ENCODE data around the gene APBB2. TPM values are rescaled to one million over a fixed set of nuclear protein-coding genes. Genes with fewer than 3 reads are reported as not detected.

APBB2 gene
- total and polyA plus RNA-seq, 7 experiments from 2014 or later: 0.42 to 1.5 (median 0.59) TPM; not detected in 2

- H3K4me3 ChIP-seq (ENCODE audit: low read length): no peak overlapping the region
- peaks cover 2 to 16% (median 7%) of the 10 kb centered on the region in 5 donors for H3K27me3 Mint-ChIP-seq
- no peak overlapping the region for H3K27ac ChIP-seq (ENCODE audit: low read depth, low read length)
- H3K27ac Mint-ChIP-seq: no peak overlapping the region
- H3K4me1 ChIP-seq (ENCODE audit: control insufficient read depth in 2 of 2, insufficient read depth in 2 of 2, low read length in 2 of 2): no peaks in the 10 kb centered on the region
- no peak for DNase-seq
- intact Hi-C loops (cut with micrococcal nuclease): no loop called here
- H3K36me3 Mint-ChIP-seq: no peaks in the 10 kb centered on the region
- no peak for ATAC-seq
- H3K9me3 Mint-ChIP-seq: peaks cover 0 to 2% (median 0%) of the 10 kb centered on the region in 11 donors
- no peaks in the 10 kb centered on the region for H3K4me1 Mint-ChIP-seq
- no peaks in the 10 kb centered on the region for H3K27me3 ChIP-seq (ENCODE audit: control insufficient read depth in 2 of 2, insufficient read depth in 2 of 2, low read length in 2 of 2)
- H3K4me3 Mint-ChIP-seq: no peak overlapping the region
- no peaks in the 10 kb centered on the region for H3K36me3 ChIP-seq (ENCODE audit: control insufficient read depth in 2 of 3, insufficient read depth in 3 of 3, low read length in 3 of 3)
- CTCF ChIA-PET: no interaction called here
- no peaks in the 10 kb centered on the region for H3K9me3 ChIP-seq (ENCODE audit: control insufficient read depth in 2 of 3, low read length in 3 of 3)
- POLR2A ChIA-PET: no interaction called here
These were observed 277.1 kb downstream of the APBB2 start for GRCh38 chr4:40937140-40937725.

DNA sequence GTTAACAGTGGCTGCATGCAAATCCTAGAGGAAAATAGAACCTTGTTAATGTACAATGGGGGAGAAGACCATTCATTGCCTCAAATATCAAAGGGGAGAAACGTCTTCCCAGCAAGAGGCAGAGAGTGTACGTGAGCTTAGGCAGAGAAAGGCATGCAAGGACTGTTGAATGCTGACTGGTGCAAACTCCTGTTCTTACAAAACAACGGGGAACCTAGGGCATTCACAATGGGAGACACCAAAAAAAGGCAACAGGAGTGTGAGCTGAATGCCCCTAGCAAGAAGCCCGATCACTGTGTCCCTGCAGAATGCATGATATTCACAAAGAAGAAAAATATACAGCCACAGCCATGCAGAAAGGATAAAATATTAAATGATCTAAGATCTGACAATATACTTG is 279.7 kb downstream of the APBB2 start:
- CTCF ChIA-PET: no interaction called here
- POLR2A ChIA-PET: no interaction called here

DNA sequence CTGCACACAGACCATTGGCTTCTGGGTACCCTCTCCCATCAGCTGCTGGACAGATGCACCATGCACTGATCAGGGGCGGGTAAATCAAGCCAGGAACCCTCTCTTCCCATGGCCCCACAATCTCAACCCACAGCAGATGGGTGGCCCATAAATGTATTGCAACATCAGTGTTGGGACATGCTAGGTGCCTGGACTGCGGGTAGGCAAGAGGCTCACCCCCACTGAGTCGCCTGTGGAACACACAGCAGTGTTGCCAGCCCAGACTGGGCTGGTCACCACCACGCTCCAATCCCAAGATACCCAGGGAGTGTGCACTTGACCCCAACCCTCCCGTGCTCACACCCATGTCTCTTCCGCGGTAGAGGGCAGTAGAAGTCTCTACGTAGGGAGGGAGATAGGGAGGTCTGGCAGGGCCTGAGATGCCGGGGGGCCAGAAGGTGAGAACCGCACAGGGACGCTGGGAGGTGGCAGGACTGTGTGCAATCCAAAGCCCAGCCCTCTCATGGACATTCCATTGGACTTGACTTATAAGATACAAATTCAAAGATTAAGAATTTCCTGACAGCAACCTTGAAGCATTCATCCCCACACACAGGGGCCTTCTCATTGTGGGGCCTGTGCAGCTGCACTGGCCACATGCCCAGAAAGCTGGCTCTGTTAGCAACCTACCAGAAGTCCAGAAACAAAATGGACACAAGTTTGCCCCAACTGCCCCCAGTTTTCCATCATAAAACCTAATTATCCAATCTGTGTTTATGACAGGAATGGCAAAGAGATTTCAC is 280.9 kb downstream of the APBB2 start:
- H3K9me3 Mint-ChIP-seq: no peaks in the 10 kb centered on the region
- Histone ChIP-seq H3K4me1 (ENCODE audit: control insufficient read depth in 2 of 2, insufficient read depth in 2 of 2, low read length in 2 of 2) (no peaks in the 10 kb centered on the region), H3K27ac (ENCODE audit: low read depth, low read length) (no peak overlapping the region), H3K36me3 (ENCODE audit: control insufficient read depth in 2 of 3, insufficient read depth in 3 of 3, low read length in 3 of 3) (no peaks in the 10 kb centered on the region), H3K4me3 (ENCODE audit: low read length) (no peak overlapping the region), H3K27me3 (ENCODE audit: control insufficient read depth in 2 of 2, insufficient read depth in 2 of 2, low read length in 2 of 2) (no peaks in the 10 kb centered on the region), H3K9me3 (ENCODE audit: control insufficient read depth in 2 of 3, low read length in 3 of 3) (no peaks in the 10 kb centered on the region)
- POLR2A ChIA-PET: no interaction called here
- no peaks in the 10 kb centered on the region for H3K36me3 Mint-ChIP-seq
- no peaks in the 10 kb centered on the region for H3K4me1 Mint-ChIP-seq
- peaks cover 0 to 21% (median 9%) of the 10 kb centered on the region in 5 donors for H3K27me3 Mint-ChIP-seq
- CTCF ChIA-PET: no interaction called here
- intact Hi-C loops (cut with micrococcal nuclease): no loop called here
- ATAC-seq (no peak), DNase-seq (no peak)
- H3K4me3 Mint-ChIP-seq: no peak overlapping the region
- no peak overlapping the region for H3K27ac Mint-ChIP-seq

More for the DNA sequence above, 279.7 kb downstream of the APBB2 start:
- Mint-ChIP-seq H3K36me3 (no peaks in the 10 kb centered on the region), H3K4me1 (no peaks in the 10 kb centered on the region), H3K9me3 (no peaks in the 10 kb centered on the region), H3K27me3 (peaks cover 0 to 21% (median 9%) of the 10 kb centered on the region in 5 donors), H3K4me3 (no peak overlapping the region), H3K27ac (no peak overlapping the region)
- H3K27me3 ChIP-seq (ENCODE audit: control insufficient read depth in 2 of 2, insufficient read depth in 2 of 2, low read length in 2 of 2): no peaks in the 10 kb centered on the region
- intact Hi-C loops (cut with micrococcal nuclease): no loop called here
- no peak overlapping the region for H3K4me3 ChIP-seq (ENCODE audit: low read length)
- ATAC-seq (no peak), DNase-seq (no peak)
- no peaks in the 10 kb centered on the region for H3K4me1 ChIP-seq (ENCODE audit: control insufficient read depth in 2 of 2, insufficient read depth in 2 of 2, low read length in 2 of 2)
- no peak overlapping the region for H3K27ac ChIP-seq (ENCODE audit: low read depth, low read length)
- no peaks in the 10 kb centered on the region for H3K36me3 ChIP-seq (ENCODE audit: control insufficient read depth in 2 of 3, insufficient read depth in 3 of 3, low read length in 3 of 3)
- H3K9me3 ChIP-seq (ENCODE audit: control insufficient read depth in 2 of 3, low read length in 3 of 3): no peaks in the 10 kb centered on the region

DNA sequence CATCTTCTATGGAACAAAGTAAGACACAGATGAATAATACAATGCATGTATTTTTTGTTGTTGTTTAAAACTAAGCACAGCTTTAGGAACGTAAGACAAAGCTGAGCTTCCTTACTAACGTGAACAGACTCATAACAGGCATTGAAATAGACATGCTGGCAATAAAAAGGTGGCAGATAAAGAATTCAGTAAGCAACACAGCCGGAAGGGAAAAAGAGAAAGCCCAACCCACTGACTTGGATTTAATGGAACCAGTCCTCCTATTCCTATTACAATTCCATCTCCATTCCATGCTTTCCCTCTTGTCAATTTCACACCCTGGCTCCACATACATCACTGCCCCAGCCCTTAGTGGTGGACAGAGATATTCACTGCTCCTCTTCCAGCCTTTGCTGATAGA is 282.5 kb downstream of the APBB2 start:
- H3K9me3 ChIP-seq (ENCODE audit: control insufficient read depth in 2 of 3, low read length in 3 of 3): no peaks in the 10 kb centered on the region
- intact Hi-C loops (cut with micrococcal nuclease): no loop called here
- no peaks in the 10 kb centered on the region for H3K4me1 ChIP-seq (ENCODE audit: control insufficient read depth in 2 of 2, insufficient read depth in 2 of 2, low read length in 2 of 2)
- Mint-ChIP-seq H3K27ac (no peak overlapping the region), H3K27me3 (peaks cover 11 to 29% (median 15%) of the 10 kb centered on the region in 5 donors), H3K36me3 (no peaks in the 10 kb centered on the region), H3K4me1 (peaks cover 0 to 6% (median 0%) of the 10 kb centered on the region in 7 donors), H3K4me3 (no peak overlapping the region), H3K9me3 (no peaks in the 10 kb centered on the region)
- POLR2A ChIA-PET: no interaction called here
- no peak overlapping the region for H3K4me3 ChIP-seq (ENCODE audit: low read length)
- CTCF ChIA-PET: no interaction called here
- H3K36me3 ChIP-seq (ENCODE audit: control insufficient read depth in 2 of 3, insufficient read depth in 3 of 3, low read length in 3 of 3): no peaks in the 10 kb centered on the region
- ATAC-seq: no peak
- no peak overlapping the region for H3K27ac ChIP-seq (ENCODE audit: low read depth, low read length)
- no peak for DNase-seq
- H3K27me3 ChIP-seq (ENCODE audit: control insufficient read depth in 2 of 2, insufficient read depth in 2 of 2, low read length in 2 of 2): peaks cover 0 to 4% of the 10 kb centered on the region in 2 donors

- CTCF ChIA-PET: no interaction called here
- POLR2A ChIA-PET: no interaction called here
- no peak overlapping the region for H3K27ac Mint-ChIP-seq
- H3K4me3 ChIP-seq (ENCODE audit: low read length): no peak overlapping the region
- no peaks in the 10 kb centered on the region for H3K9me3 ChIP-seq (ENCODE audit: control insufficient read depth in 2 of 3, low read length in 3 of 3)
- peaks cover 0 to 6% (median 0%) of the 10 kb centered on the region in 7 donors for H3K4me1 Mint-ChIP-seq
- no peaks in the 10 kb centered on the region for H3K36me3 ChIP-seq (ENCODE audit: control insufficient read depth in 2 of 3, insufficient read depth in 3 of 3, low read length in 3 of 3)
- H3K27me3 ChIP-seq (ENCODE audit: control insufficient read depth in 2 of 2, insufficient read depth in 2 of 2, low read length in 2 of 2): peaks cover 0 to 5% of the 10 kb centered on the region in 2 donors
- no peak overlapping the region for H3K27ac ChIP-seq (ENCODE audit: low read depth, low read length)
- peaks cover 13 to 35% (median 21%) of the 10 kb centered on the region in 5 donors for H3K27me3 Mint-ChIP-seq
- H3K4me3 Mint-ChIP-seq: no peak overlapping the region
- intact Hi-C loops (cut with micrococcal nuclease): no loop called here
- ATAC-seq: no peak
- H3K36me3 Mint-ChIP-seq: no peaks in the 10 kb centered on the region
- no peaks in the 10 kb centered on the region for H3K4me1 ChIP-seq (ENCODE audit: control insufficient read depth in 2 of 2, insufficient read depth in 2 of 2, low read length in 2 of 2)
- DNase-seq: no peak
- no peaks in the 10 kb centered on the region for H3K9me3 Mint-ChIP-seq
These were observed 283.1 kb downstream of the APBB2 start for GRCh38 chr4:40931238-40931637.

DNA sequence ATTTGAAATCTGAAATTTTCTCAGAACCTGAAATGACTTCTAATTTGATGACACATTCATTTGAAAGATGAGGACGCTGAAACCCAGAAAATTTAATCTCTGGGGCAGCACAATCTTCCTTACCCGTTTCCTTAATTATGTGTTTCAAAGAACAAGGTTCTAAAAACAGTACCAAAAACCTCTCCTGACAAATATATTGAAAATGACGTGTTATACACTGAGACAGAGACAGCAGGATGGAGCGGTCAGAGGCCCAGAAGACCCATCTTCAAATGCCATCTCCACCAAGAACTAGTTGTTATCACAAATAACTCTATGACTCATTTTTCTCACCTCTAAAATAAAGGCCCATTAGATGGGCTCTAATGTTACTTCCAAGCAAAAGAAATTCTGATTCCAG is 287.3 kb downstream of the APBB2 start:
- no peaks in the 10 kb centered on the region for H3K9me3 Mint-ChIP-seq
- H3K27me3 ChIP-seq (ENCODE audit: control insufficient read depth in 2 of 2, insufficient read depth in 2 of 2, low read length in 2 of 2): peaks cover 0 to 5% of the 10 kb centered on the region in 2 donors
- no peak overlapping the region for H3K27ac Mint-ChIP-seq
- CTCF ChIA-PET: interaction anchor here (0.6 to 1.3 kb wide), 3 partner anchors 9 to 1687 kb away, joined by 3 read pairs; no protein-coding TSS in a partner anchor
- H3K27ac ChIP-seq (ENCODE audit: low read depth, low read length): no peak overlapping the region
- H3K4me3 ChIP-seq (ENCODE audit: low read length): no peak overlapping the region
- peaks cover 0 to 6% (median 3%) of the 10 kb centered on the region in 7 donors for H3K4me1 Mint-ChIP-seq
- POLR2A ChIA-PET: no interaction called here
- peaks cover 0 to 2% (median 0%) of the 10 kb centered on the region in 5 donors for H3K36me3 Mint-ChIP-seq
- DNase-seq (no peak), ATAC-seq (no peak)
- no peaks in the 10 kb centered on the region for H3K9me3 ChIP-seq (ENCODE audit: control insufficient read depth in 2 of 3, low read length in 3 of 3)
- no peaks in the 10 kb centered on the region for H3K4me1 ChIP-seq (ENCODE audit: control insufficient read depth in 2 of 2, insufficient read depth in 2 of 2, low read length in 2 of 2)
- intact Hi-C loops (cut with micrococcal nuclease): loop anchor here (1.0 to 2.0 kb wide), 4 partner anchors 19 to 288 kb away; partner anchors contain the start of gene APBB2 (in 2 of the 2)
- no peak overlapping the region for H3K4me3 Mint-ChIP-seq
- H3K27me3 Mint-ChIP-seq: peaks cover 6 to 24% (median 20%) of the 10 kb centered on the region in 5 donors
- no peaks in the 10 kb centered on the region for H3K36me3 ChIP-seq (ENCODE audit: control insufficient read depth in 2 of 3, insufficient read depth in 3 of 3, low read length in 3 of 3)

Data from naive thymus-derived CD4-positive, alpha-beta T cell (primary cell).